ENCODE data around the gene ICE2.

DNA sequence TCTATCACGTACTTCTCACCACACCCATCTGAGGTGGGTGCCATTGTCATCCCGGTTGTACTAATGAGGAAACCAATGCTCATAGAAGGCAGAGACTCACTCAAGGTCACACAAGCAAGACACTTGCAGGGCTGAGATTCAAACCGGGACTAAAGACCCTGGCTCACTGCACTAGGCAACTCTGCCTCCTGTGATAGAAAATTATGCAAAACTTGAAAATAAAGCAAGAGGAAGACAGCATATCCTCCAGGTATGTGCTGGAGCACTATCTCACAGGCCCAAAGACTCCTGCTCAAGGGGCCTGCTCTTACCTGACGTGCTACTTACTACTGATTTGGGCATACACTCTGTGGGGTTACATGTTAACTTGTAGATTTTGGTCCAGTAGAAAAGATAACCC is 106.7 kb downstream of the ICE2 start:
- no peak for TF ChIP-seq POLR2AphosphoS5 (IDR thresholded peaks at IDR 0.05)
- TF ChIP-seq CTCF (IDR thresholded peaks at IDR 0.05) = no peak
- no peak for TF ChIP-seq POLR2A (IDR thresholded peaks at IDR 0.05)

Measured in breast epithelium (tissue), 3 donors.